GM12872 (cell line): ENCODE data around the gene ASB5.

Experiments used
- CTCF ChIP-seq: IDR thresholded peaks from 3 replicates; pipeline ENCODE4 v1.5.1; 2011; ENCODE audit warnings: low read depth, mild to moderate bottlenecking, low read length, moderate library complexity; ENCODE audit not compliant: insufficient read depth

ASB5 gene

GRCh38 chr4:176238826-176239225 is 30.2 kb downstream of the ASB5 start:
- no peak for TF ChIP-seq CTCF

GRCh38 chr4:176238157-176238610 is 30.8 kb downstream of the ASB5 start:
- TF ChIP-seq CTCF: no peak

GRCh38 chr4:176236946-176237345 is 32.1 kb downstream of the ASB5 start:
- no peak for TF ChIP-seq CTCF

- TF ChIP-seq CTCF: no peak
Observed at GRCh38 chr4:176230836-176231235, 38.2 kb downstream of the ASB5 start.

- TF ChIP-seq CTCF: no peak
Observed at GRCh38 chr4:176229645-176230044, 39.4 kb downstream of the ASB5 start.

GRCh38 chr4:176226736-176227135 is 42.3 kb downstream of the ASB5 start:
- no peak for TF ChIP-seq CTCF

GRCh38 chr4:176223561-176223960 is 45.5 kb downstream of the ASB5 start:
- TF ChIP-seq CTCF: no peak

- TF ChIP-seq CTCF: no peak
Observed at GRCh38 chr4:176222149-176222548, 46.9 kb downstream of the ASB5 start.
